K562 (cell line): ENCODE data around the gene OR2B2. TPM values are rescaled to one million over a fixed set of nuclear protein-coding genes. Genes with fewer than 3 reads are reported as not detected.
A peak's percentile ranks its signal among the peaks of the same experiment; 100 is the strongest.

Experiments used
- CBX5 ChIP-seq: IDR thresholded peaks from 2 replicates; pipeline ENCODE4 v1.6.1; 2014; ENCODE audit warnings: low read depth, borderline replicate concordance
- DACH1 ChIP-seq: fragments of 450-650 bp; IDR thresholded peaks from 2 replicates; pipeline ENCODE4 v1.6.1; 2018; ENCODE audit not compliant: partially characterized antibody
- GTF2E2 ChIP-seq: fragments of 200-800 bp; sonication (Bioruptor generic); IDR thresholded peaks from 2 replicates; pipeline ENCODE4 v1.6.1; 2016; ENCODE audit warnings: missing genetic modification characterization, missing compliant biosample characterization
- KLF6 ChIP-seq: fragments of 250-450 bp; sonication (Bioruptor Pico); IDR thresholded peaks from 2 replicates; pipeline ENCODE4 v1.4.0; 2020; ENCODE audit warnings: mild to moderate bottlenecking, moderate library complexity, borderline replicate concordance
- SLC30A9 ChIP-seq: fragments of 250-450 bp; sonication (Bioruptor Pico); IDR thresholded peaks from 2 replicates; pipeline ENCODE4 v1.8.0; 2022; ENCODE audit warnings: mild to moderate bottlenecking, moderate library complexity
- SMC3 ChIP-seq: conservative IDR thresholded peaks from 2 replicates; pipeline ENCODE4 v1.6.1; 2011; ENCODE audit warnings: low read depth, low read length, improper control_type of control experiment; ENCODE audit not compliant: insufficient read depth
- TCF3 ChIP-seq: sonication (generic); formaldehyde crosslinking; IDR thresholded peaks from 2 replicates; pipeline ENCODE4 v1.4.0; 2020; ENCODE audit warnings: mild to moderate bottlenecking, missing genetic modification reagents
- TSC22D4 ChIP-seq: fragments of 450-650 bp; IDR thresholded peaks from 2 replicates; pipeline ENCODE4 v1.6.1; 2016; ENCODE audit warnings: missing genetic modification characterization, missing biosample characterization, control low read depth
- polyA plus RNA-seq, 8 experiments: library from polyadenylated mRNA; depleted of rRNA in 4 of 8; stranded (reverse) in 5 of 8; unstranded in 3 of 8; fragments of >200 nt; fragmentation: Nextera tagmentation in 2 of 8; fragmentation: Illumina TruSeq in 1 of 8; extraction: Ambion mirVana in 2 of 8; extraction: Trizol in 1 of 8; gene quantifications; 2 replicates each; pipeline versions ENCODE4 v1.2.1 to v1.2.3, GENCODE V29; 2011 to 2014; ENCODE audit warnings: inconsistent platforms in 1 of 8, missing spikeins in 1 of 8
- total RNA-seq, 7 experiments: library from RNA; depleted of rRNA in 6 of 7; stranded (reverse); fragments of >200 nt in 6 of 7; fragmentation: Illumina TruSeq in 2 of 7; extraction: Trizol in 2 of 7; gene quantifications; 2 replicates each; pipeline versions ENCODE4 v1.2.1 to v1.2.3, GENCODE V29; 2011 to 2021; ENCODE audit warnings: low replicate concordance in 1 of 7
- TF ChIP-seq, protein P1 (sequence below): fragments of 200-600 bp; sonication (generic); IDR thresholded peaks from one replicate; pipeline ENCODE4 v1.6.1; 2012; ENCODE audit warnings: mild to moderate bottlenecking, low read depth, low read length, inconsistent platforms
- TF ChIP-seq, protein P2 (sequence below): fragments of 250-450 bp; sonication (Bioruptor Pico); IDR thresholded peaks from 2 replicates; pipeline ENCODE4 v1.6.1; 2021; ENCODE audit warnings: mild to moderate bottlenecking
- TF ChIP-seq, protein P3 (sequence below): sonication (generic); formaldehyde crosslinking; IDR thresholded peaks from 2 replicates; pipeline ENCODE4 v1.8.1; 2023; ENCODE audit warnings: mild to moderate bottlenecking, missing genetic modification reagents

OR2B2 gene
- total and polyA plus RNA-seq, 9 of the 15 experiments (the other 6 are each of a cell fraction or from before 2014, with no cell fraction given) = 0.24 TPM; not detected in 8

DNA sequence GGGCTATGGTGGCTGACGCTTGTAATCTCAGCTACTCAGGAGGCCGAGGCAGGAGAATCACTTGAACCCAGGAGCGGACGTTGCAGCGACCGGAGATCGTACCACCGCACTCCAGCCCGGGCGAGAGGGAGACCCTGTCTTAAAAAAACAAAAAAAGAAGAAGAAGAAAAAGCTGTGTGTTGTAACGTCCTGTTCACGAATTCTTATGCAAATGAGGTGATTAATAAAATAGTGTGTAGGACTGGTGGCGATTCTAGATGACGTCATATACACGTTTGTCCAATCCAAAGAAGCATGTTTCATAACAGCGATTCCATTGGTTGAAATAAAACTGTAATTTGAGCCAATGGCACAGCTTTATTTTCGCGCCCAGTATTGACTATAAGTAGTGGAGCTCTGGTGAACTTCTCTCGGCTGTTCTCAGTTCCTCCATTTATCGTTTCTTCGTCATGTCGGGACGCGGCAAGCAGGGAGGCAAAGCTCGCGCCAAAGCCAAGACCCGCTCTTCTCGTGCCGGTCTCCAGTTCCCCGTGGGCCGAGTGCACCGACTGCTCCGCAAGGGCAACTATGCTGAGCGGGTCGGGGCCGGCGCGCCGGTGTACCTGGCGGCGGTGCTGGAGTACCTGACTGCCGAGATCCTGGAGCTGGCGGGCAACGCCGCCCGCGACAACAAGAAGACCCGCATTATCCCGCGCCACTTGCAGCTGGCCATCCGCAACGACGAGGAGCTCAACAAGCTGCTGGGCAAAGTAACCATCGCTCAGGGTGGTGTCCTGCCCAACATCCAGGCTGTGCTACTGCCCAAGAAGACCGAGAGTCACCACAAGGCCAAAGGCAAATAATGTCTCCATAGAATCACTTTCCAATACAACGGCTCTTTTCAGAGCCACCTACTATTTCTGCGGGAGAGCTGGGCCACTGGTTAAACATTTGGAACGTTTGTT, 47.0 kb downstream of the OR2B2 start (continued):
- TF ChIP-seq, protein P1, sequence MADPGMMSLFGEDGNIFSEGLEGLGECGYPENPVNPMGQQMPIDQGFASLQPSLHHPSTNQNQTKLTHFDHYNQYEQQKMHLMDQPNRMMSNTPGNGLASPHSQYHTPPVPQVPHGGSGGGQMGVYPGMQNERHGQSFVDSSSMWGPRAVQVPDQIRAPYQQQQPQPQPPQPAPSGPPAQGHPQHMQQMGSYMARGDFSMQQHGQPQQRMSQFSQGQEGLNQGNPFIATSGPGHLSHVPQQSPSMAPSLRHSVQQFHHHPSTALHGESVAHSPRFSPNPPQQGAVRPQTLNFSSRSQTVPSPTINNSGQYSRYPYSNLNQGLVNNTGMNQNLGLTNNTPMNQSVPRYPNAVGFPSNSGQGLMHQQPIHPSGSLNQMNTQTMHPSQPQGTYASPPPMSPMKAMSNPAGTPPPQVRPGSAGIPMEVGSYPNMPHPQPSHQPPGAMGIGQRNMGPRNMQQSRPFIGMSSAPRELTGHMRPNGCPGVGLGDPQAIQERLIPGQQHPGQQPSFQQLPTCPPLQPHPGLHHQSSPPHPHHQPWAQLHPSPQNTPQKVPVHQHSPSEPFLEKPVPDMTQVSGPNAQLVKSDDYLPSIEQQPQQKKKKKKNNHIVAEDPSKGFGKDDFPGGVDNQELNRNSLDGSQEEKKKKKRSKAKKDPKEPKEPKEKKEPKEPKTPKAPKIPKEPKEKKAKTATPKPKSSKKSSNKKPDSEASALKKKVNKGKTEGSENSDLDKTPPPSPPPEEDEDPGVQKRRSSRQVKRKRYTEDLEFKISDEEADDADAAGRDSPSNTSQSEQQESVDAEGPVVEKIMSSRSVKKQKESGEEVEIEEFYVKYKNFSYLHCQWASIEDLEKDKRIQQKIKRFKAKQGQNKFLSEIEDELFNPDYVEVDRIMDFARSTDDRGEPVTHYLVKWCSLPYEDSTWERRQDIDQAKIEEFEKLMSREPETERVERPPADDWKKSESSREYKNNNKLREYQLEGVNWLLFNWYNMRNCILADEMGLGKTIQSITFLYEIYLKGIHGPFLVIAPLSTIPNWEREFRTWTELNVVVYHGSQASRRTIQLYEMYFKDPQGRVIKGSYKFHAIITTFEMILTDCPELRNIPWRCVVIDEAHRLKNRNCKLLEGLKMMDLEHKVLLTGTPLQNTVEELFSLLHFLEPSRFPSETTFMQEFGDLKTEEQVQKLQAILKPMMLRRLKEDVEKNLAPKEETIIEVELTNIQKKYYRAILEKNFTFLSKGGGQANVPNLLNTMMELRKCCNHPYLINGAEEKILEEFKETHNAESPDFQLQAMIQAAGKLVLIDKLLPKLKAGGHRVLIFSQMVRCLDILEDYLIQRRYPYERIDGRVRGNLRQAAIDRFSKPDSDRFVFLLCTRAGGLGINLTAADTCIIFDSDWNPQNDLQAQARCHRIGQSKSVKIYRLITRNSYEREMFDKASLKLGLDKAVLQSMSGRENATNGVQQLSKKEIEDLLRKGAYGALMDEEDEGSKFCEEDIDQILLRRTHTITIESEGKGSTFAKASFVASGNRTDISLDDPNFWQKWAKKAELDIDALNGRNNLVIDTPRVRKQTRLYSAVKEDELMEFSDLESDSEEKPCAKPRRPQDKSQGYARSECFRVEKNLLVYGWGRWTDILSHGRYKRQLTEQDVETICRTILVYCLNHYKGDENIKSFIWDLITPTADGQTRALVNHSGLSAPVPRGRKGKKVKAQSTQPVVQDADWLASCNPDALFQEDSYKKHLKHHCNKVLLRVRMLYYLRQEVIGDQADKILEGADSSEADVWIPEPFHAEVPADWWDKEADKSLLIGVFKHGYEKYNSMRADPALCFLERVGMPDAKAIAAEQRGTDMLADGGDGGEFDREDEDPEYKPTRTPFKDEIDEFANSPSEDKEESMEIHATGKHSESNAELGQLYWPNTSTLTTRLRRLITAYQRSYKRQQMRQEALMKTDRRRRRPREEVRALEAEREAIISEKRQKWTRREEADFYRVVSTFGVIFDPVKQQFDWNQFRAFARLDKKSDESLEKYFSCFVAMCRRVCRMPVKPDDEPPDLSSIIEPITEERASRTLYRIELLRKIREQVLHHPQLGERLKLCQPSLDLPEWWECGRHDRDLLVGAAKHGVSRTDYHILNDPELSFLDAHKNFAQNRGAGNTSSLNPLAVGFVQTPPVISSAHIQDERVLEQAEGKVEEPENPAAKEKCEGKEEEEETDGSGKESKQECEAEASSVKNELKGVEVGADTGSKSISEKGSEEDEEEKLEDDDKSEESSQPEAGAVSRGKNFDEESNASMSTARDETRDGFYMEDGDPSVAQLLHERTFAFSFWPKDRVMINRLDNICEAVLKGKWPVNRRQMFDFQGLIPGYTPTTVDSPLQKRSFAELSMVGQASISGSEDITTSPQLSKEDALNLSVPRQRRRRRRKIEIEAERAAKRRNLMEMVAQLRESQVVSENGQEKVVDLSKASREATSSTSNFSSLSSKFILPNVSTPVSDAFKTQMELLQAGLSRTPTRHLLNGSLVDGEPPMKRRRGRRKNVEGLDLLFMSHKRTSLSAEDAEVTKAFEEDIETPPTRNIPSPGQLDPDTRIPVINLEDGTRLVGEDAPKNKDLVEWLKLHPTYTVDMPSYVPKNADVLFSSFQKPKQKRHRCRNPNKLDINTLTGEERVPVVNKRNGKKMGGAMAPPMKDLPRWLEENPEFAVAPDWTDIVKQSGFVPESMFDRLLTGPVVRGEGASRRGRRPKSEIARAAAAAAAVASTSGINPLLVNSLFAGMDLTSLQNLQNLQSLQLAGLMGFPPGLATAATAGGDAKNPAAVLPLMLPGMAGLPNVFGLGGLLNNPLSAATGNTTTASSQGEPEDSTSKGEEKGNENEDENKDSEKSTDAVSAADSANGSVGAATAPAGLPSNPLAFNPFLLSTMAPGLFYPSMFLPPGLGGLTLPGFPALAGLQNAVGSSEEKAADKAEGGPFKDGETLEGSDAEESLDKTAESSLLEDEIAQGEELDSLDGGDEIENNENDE = no peak
- TF ChIP-seq, protein P2, sequence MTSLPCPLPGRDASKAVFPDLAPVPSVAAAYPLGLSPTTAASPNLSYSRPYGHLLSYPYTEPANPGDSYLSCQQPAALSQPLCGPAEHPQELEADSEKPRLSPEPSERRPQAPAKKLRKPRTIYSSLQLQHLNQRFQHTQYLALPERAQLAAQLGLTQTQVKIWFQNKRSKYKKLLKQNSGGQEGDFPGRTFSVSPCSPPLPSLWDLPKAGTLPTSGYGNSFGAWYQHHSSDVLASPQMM = no peak
- peak; percentile 15 for TF ChIP-seq DACH1
- TF ChIP-seq TSC22D4 = no peak
- peak; percentile 59 for TF ChIP-seq GTF2E2 (tag)
- TF ChIP-seq CBX5 = no peak
- no peak for TF ChIP-seq TCF3 (CRISPR knock-in tag)
- TF ChIP-seq SMC3 = no peak
- no peak for TF ChIP-seq KLF6 (CRISPR knock-in tag)
- no peak for TF ChIP-seq SLC30A9 (CRISPR knock-in tag)
- TF ChIP-seq, protein P3, sequence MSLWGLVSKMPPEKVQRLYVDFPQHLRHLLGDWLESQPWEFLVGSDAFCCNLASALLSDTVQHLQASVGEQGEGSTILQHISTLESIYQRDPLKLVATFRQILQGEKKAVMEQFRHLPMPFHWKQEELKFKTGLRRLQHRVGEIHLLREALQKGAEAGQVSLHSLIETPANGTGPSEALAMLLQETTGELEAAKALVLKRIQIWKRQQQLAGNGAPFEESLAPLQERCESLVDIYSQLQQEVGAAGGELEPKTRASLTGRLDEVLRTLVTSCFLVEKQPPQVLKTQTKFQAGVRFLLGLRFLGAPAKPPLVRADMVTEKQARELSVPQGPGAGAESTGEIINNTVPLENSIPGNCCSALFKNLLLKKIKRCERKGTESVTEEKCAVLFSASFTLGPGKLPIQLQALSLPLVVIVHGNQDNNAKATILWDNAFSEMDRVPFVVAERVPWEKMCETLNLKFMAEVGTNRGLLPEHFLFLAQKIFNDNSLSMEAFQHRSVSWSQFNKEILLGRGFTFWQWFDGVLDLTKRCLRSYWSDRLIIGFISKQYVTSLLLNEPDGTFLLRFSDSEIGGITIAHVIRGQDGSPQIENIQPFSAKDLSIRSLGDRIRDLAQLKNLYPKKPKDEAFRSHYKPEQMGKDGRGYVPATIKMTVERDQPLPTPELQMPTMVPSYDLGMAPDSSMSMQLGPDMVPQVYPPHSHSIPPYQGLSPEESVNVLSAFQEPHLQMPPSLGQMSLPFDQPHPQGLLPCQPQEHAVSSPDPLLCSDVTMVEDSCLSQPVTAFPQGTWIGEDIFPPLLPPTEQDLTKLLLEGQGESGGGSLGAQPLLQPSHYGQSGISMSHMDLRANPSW (CRISPR knock-in tag) = no peak
